GM23338 (cell line): Measurements from ENCODE around the gene RAP1GDS1. TPM values are rescaled to one million over a fixed set of nuclear protein-coding genes. Genes with fewer than 3 reads are reported as not detected.

Source experiments
- ATAC-seq: fragments of 200-7000 bp; cut with Tn5 transposase; 3 replicates; pipeline ENCODE4 v1.9.1; 2020
- DNase-seq: peaks from one replicate; pipeline ENCODE4 v3.0.0-alpha.2; 2015; ENCODE audit warnings: low spot score
- H2AFZ ChIP-seq: fragments of 200-600 bp; sonication (generic); 2 replicates; pipeline ENCODE4 v1.8.0; 2016; ENCODE audit warnings: antibody characterized with exemption, mild to moderate bottlenecking, moderate library complexity
- H3F3A ChIP-seq: fragments of 200-600 bp; sonication (generic); replicated peaks from 2 replicates; pipeline ENCODE4 v1.8.0; 2017; ENCODE audit warnings: antibody characterized with exemption, mixed run types, low read depth
- H3K27ac ChIP-seq: fragments of 200-600 bp; sonication (generic); 2 replicates; pipeline ENCODE4 v1.6.1; 2016; ENCODE audit warnings: low read depth
- H3K27me3 ChIP-seq: fragments of 200-600 bp; sonication (generic); 2 replicates; pipeline ENCODE4 v1.8.0; 2016; ENCODE audit warnings: mild to moderate bottlenecking, mixed run types, moderate library complexity; ENCODE audit not compliant: insufficient read depth
- H3K36me3 ChIP-seq: fragments of 200-600 bp; sonication (generic); 2 replicates; pipeline ENCODE4 v1.8.0; 2016; ENCODE audit warnings: mild to moderate bottlenecking; ENCODE audit not compliant: insufficient read depth
- H3K4me1 ChIP-seq: fragments of 200-600 bp; sonication (generic); 2 replicates; pipeline ENCODE4 v1.8.0; 2016; ENCODE audit warnings: mild to moderate bottlenecking, moderate library complexity; ENCODE audit not compliant: insufficient read depth
- H3K4me2 ChIP-seq: fragments of 200-600 bp; sonication (generic); 2 replicates; pipeline ENCODE4 v1.7.1; 2017; ENCODE audit warnings: mixed run types
- H3K4me3 ChIP-seq: fragments of 200-600 bp; sonication (generic); 2 replicates; pipeline ENCODE4 v1.6.1; 2016; ENCODE audit warnings: mixed run types
- H3K79me2 ChIP-seq: fragments of 200-600 bp; sonication (generic); replicated peaks from 2 replicates; pipeline ENCODE4 v1.8.0; 2017; ENCODE audit warnings: mild to moderate bottlenecking; ENCODE audit not compliant: insufficient read depth
- H3K9me2 ChIP-seq: fragments of 200-600 bp; sonication (generic); 2 replicates; pipeline ENCODE4 v1.8.0; 2017; ENCODE audit not compliant: insufficient read depth
- H4K20me1 ChIP-seq: fragments of 200-600 bp; sonication (generic); replicated peaks from 2 replicates; pipeline ENCODE4 v1.8.0; 2017; ENCODE audit warnings: mild to moderate bottlenecking; ENCODE audit not compliant: insufficient read depth
- H3K27ac Mint-ChIP-seq: 2 replicates; pipeline ENCODE4 v1.8.0; 2020; ENCODE audit warnings: inconsistent platforms, mild to moderate bottlenecking, moderate library complexity, mixed read lengths
- H3K27me3 Mint-ChIP-seq: 3 replicates; pipeline ENCODE4 v1.8.0; 2022; ENCODE audit warnings: low read depth, mild to moderate bottlenecking, moderate library complexity, mixed read lengths, inconsistent platforms; ENCODE audit not compliant: insufficient read depth, poor library complexity
- H3K36me3 Mint-ChIP-seq: 3 replicates; pipeline ENCODE4 v1.8.0; 2021; ENCODE audit warnings: low read depth, mild to moderate bottlenecking, inconsistent platforms, moderate library complexity, mixed read lengths
- H3K4me1 Mint-ChIP-seq: 3 replicates; pipeline ENCODE4 v1.8.0; 2020; ENCODE audit warnings: mild to moderate bottlenecking, inconsistent platforms, mixed read lengths
- H3K4me3 Mint-ChIP-seq: 3 replicates; pipeline ENCODE4 v1.8.0; 2021; ENCODE audit warnings: moderate library complexity, mild to moderate bottlenecking, inconsistent platforms, mixed read lengths
- H3K9me3 Mint-ChIP-seq: 3 replicates; pipeline ENCODE4 v1.8.0; 2020; ENCODE audit warnings: moderate library complexity, mild to moderate bottlenecking, inconsistent platforms, mixed read lengths
- ZNF331 ChIP-seq: fragments of 250-450 bp; sonication (Bioruptor Pico); IDR thresholded peaks from 2 replicates; pipeline ENCODE4 v1.5.0; 2020; ENCODE audit warnings: low read depth, mild to moderate bottlenecking, moderate library complexity
- polyA plus RNA-seq: library from polyadenylated mRNA; unstranded; fragments of >200 nt; fragmentation: Nextera tagmentation; extraction: Ambion mirVana; gene quantifications from 2 replicates; pipeline ENCODE4 v1.2.1, GENCODE V29; 2016
- total RNA-seq: library from RNA; depleted of rRNA; stranded (reverse); fragments of >200 nt; shearing (Covaris generic); gene quantifications from 2 replicates; pipeline ENCODE4 v1.2.3, GENCODE V29; 2014
- TF ChIP-seq, protein P1 (sequence below): fragments of 250-450 bp; sonication (Bioruptor Pico); IDR thresholded peaks from 2 replicates; pipeline ENCODE4 v1.5.0; 2020; ENCODE audit warnings: mild to moderate bottlenecking, moderate library complexity
- TF ChIP-seq, protein P2 (sequence below), 2 experiments: fragments of 200-600 bp in 1 of 2; sonication (generic) in 1 of 2; conservative IDR thresholded peaks; 2 replicates each; pipeline versions ENCODE4 v1.5.1 to v1.6.1; 2016 to 2017; ENCODE audit warnings: antibody characterized with exemption in 2 of 2, low read depth in 2 of 2, mild to moderate bottlenecking in 2 of 2, moderate library complexity in 1 of 2

The RAP1GDS1 gene
- total and polyA plus RNA-seq, 2 experiments from 2014 or later, result 23.7 to 32.4 TPM

DNA sequence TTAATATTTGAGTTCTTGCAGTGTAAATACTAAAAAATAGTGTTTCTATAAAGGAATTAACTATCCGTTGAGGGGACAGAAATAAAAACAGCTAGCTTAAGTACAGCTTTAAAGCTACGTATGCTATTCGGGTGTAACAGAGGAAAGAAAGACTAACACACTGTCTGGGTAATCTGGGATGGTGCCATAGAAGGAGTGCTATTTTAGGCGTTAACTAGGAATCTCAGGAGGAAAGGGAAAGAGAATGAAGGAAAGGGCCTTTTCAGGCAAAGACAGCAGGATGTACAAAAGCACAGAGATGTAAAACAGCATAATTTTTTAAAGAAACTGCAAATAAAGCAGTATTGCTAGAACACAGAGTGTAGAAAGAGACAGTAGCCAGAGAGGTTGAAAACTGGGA is 161.8 kb downstream of the RAP1GDS1 start (continued):
- TF ChIP-seq, protein P1, sequence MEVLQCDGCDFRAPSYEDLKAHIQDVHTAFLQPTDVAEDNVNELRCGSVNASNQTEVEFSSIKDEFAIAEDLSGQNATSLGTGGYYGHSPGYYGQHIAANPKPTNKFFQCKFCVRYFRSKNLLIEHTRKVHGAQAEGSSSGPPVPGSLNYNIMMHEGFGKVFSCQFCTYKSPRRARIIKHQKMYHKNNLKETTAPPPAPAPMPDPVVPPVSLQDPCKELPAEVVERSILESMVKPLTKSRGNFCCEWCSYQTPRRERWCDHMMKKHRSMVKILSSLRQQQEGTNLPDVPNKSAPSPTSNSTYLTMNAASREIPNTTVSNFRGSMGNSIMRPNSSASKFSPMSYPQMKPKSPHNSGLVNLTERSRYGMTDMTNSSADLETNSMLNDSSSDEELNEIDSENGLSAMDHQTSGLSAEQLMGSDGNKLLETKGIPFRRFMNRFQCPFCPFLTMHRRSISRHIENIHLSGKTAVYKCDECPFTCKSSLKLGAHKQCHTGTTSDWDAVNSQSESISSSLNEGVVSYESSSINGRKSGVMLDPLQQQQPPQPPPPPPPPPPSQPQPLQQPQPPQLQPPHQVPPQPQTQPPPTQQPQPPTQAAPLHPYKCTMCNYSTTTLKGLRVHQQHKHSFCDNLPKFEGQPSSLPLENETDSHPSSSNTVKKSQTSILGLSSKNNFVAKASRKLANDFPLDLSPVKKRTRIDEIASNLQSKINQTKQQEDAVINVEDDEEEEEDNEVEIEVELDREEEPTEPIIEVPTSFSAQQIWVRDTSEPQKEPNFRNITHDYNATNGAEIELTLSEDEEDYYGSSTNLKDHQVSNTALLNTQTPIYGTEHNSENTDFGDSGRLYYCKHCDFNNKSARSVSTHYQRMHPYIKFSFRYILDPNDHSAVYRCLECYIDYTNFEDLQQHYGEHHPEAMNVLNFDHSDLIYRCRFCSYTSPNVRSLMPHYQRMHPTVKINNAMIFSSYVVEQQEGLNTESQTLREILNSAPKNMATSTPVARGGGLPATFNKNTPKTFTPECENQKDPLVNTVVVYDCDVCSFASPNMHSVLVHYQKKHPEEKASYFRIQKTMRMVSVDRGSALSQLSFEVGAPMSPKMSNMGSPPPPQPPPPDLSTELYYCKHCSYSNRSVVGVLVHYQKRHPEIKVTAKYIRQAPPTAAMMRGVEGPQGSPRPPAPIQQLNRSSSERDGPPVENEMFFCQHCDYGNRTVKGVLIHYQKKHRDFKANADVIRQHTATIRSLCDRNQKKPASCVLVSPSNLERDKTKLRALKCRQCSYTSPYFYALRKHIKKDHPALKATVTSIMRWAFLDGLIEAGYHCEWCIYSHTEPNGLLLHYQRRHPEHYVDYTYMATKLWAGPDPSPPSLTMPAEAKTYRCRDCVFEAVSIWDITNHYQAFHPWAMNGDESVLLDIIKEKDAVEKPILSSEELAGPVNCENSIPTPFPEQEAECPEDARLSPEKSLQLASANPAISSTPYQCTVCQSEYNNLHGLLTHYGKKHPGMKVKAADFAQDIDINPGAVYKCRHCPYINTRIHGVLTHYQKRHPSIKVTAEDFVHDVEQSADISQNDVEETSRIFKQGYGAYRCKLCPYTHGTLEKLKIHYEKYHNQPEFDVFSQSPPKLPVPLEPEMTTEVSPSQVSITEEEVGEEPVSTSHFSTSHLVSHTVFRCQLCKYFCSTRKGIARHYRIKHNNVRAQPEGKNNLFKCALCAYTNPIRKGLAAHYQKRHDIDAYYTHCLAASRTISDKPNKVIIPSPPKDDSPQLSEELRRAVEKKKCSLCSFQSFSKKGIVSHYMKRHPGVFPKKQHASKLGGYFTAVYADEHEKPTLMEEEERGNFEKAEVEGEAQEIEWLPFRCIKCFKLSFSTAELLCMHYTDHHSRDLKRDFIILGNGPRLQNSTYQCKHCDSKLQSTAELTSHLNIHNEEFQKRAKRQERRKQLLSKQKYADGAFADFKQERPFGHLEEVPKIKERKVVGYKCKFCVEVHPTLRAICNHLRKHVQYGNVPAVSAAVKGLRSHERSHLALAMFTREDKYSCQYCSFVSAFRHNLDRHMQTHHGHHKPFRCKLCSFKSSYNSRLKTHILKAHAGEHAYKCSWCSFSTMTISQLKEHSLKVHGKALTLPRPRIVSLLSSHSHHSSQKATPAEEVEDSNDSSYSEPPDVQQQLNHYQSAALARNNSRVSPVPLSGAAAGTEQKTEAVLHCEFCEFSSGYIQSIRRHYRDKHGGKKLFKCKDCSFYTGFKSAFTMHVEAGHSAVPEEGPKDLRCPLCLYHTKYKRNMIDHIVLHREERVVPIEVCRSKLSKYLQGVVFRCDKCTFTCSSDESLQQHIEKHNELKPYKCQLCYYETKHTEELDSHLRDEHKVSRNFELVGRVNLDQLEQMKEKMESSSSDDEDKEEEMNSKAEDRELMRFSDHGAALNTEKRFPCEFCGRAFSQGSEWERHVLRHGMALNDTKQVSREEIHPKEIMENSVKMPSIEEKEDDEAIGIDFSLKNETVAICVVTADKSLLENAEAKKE (CRISPR knock-in tag), result no peak
- TF ChIP-seq, protein P2, sequence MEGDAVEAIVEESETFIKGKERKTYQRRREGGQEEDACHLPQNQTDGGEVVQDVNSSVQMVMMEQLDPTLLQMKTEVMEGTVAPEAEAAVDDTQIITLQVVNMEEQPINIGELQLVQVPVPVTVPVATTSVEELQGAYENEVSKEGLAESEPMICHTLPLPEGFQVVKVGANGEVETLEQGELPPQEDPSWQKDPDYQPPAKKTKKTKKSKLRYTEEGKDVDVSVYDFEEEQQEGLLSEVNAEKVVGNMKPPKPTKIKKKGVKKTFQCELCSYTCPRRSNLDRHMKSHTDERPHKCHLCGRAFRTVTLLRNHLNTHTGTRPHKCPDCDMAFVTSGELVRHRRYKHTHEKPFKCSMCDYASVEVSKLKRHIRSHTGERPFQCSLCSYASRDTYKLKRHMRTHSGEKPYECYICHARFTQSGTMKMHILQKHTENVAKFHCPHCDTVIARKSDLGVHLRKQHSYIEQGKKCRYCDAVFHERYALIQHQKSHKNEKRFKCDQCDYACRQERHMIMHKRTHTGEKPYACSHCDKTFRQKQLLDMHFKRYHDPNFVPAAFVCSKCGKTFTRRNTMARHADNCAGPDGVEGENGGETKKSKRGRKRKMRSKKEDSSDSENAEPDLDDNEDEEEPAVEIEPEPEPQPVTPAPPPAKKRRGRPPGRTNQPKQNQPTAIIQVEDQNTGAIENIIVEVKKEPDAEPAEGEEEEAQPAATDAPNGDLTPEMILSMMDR (conservative IDR thresholded peaks at IDR 0.05; ENCODE audit: low read depth in 2 of 2), result no peak

DNA sequence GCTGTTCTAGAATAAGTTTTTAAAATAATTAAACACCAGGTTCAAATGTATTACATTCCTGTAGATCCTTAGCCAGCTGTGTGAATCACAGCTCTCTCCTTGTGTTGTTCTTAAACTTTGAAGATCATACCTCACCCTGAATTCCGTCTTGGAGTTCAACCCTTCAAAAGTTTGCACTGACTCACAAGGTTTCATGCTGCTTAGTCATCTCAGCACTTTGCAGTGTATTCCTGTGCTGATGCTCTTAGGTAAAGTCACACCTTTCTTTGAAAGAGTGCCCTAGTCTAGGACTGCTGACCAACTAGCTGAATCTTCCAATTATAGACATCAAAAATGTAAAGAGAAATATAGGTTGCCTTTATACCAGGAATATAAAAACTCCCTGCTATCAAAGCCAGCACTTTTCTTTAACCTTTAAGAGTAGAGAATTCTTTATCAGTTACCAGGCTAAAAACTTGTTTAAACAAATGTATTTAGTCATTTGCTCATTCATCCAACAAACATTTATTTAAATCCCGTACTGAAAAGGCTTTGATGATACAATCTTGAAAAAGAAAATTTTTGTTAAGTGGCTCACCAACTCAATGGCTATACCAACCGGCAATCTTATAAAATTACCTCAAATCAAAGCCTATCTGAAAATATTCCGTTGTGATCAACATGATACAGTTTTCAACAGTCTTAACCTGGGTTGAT is 169.7 kb downstream of the RAP1GDS1 start:
- H3K27me3 ChIP-seq, result no peaks in the 10 kb centered on the region

More for the DNA sequence above, 169.7 kb downstream of the RAP1GDS1 start:
- no peak overlapping the region for H3K4me3 Mint-ChIP-seq
- no peaks in the 10 kb centered on the region for H3K4me1 ChIP-seq
- no peak overlapping the region for H3K27ac Mint-ChIP-seq
- peaks cover 19% of the 10 kb centered on the region; the same call in 2 of the 3 replicates for H3K9me3 Mint-ChIP-seq
- no peak overlapping the region for H3K4me2 ChIP-seq
- H3K9me2 ChIP-seq, result no peaks in the 10 kb centered on the region
- ATAC-seq (no peak), DNase-seq (no peak)
- H3K4me3 ChIP-seq, result no peak overlapping the region
- H3K27me3 Mint-ChIP-seq, result no peaks in the 10 kb centered on the region
- H3K79me2 ChIP-seq, result no peaks in the 10 kb centered on the region
- peaks cover 20% of the 10 kb centered on the region for H3K36me3 Mint-ChIP-seq
- H3K36me3 ChIP-seq, result no peaks in the 10 kb centered on the region
- no peak for TF ChIP-seq ZNF331 (CRISPR knock-in tag)
- H4K20me1 ChIP-seq, result no peaks in the 10 kb centered on the region
- H3K27ac ChIP-seq, result no peak overlapping the region
- H3K4me1 Mint-ChIP-seq, result no peaks in the 10 kb centered on the region
- H2AFZ ChIP-seq, result no peak overlapping the region
- H3F3A ChIP-seq, result no peaks in the 10 kb centered on the region
